Neuronal stem cell (in vitro differentiated cells): Measurements from ENCODE around the gene RILP.

ENCODE experiments used
- DNase-seq: peaks from one replicate; pipeline ENCODE4 v3.0.0-alpha.2; 2013; ENCODE audit warnings: low spot score
- H2AFZ ChIP-seq: one replicate; pipeline ENCODE4 v1.6.1; 2013; ENCODE audit warnings: mild to moderate bottlenecking, low read length, inconsistent platforms
- H2AK5ac ChIP-seq: 2 replicates; pipeline ENCODE4 v1.6.1; 2013; ENCODE audit warnings: low read depth, mild to moderate bottlenecking, inconsistent platforms, low read length, moderate library complexity, mixed read lengths
- H2BK120ac ChIP-seq: 2 replicates; pipeline ENCODE4 v1.6.1; 2013; ENCODE audit warnings: low read depth, mild to moderate bottlenecking, inconsistent platforms, low read length, moderate library complexity, mixed read lengths
- H2BK12ac ChIP-seq: one replicate; pipeline ENCODE4 v1.6.1; 2013; ENCODE audit warnings: low read length, inconsistent platforms
- H2BK15ac ChIP-seq: 2 replicates; pipeline ENCODE4 v1.6.1; 2013; ENCODE audit warnings: mild to moderate bottlenecking, low read length, inconsistent platforms, mixed read lengths
- H2BK5ac ChIP-seq: one replicate; pipeline ENCODE4 v1.6.1; 2013; ENCODE audit warnings: inconsistent platforms, mild to moderate bottlenecking, low read length, moderate library complexity
- H3K14ac ChIP-seq: one replicate; pipeline ENCODE4 v1.6.1; 2013; ENCODE audit warnings: low read length, inconsistent platforms
- H3K18ac ChIP-seq: 2 replicates; pipeline ENCODE4 v1.6.1; 2013; ENCODE audit warnings: low read length, inconsistent platforms
- H3K23ac ChIP-seq: 2 replicates; pipeline ENCODE4 v1.6.1; 2013; ENCODE audit warnings: low read depth, mild to moderate bottlenecking, mixed read lengths, low read length, inconsistent platforms; ENCODE audit not compliant: poor library complexity
- H3K27ac ChIP-seq: replicated peaks from 3 replicates; pipeline ENCODE4 v1.5.1; 2013; ENCODE audit warnings: low read length, inconsistent platforms
- H3K27me3 ChIP-seq, 3 experiments: 2 replicates each; pipeline ENCODE4 v1.6.1; 2013; ENCODE audit warnings: low read length in 3 of 3, mild to moderate bottlenecking in 2 of 3, inconsistent platforms in 1 of 3, low read depth in 1 of 3, mixed read lengths in 1 of 3, moderate library complexity in 1 of 3; ENCODE audit not compliant: control insufficient read depth in 3 of 3, insufficient read depth in 3 of 3
- H3K36me3 ChIP-seq, 2 donors: replicated peaks in 1 of 2; 2 replicates each; pipeline ENCODE4 v1.6.1; 2013; ENCODE audit warnings: low read length in 2 of 2; ENCODE audit not compliant: control insufficient read depth in 2 of 2, insufficient read depth in 2 of 2
- H3K4ac ChIP-seq: 2 replicates; pipeline ENCODE4 v1.6.1; 2013; ENCODE audit warnings: inconsistent platforms, mild to moderate bottlenecking, low read length, moderate library complexity
- H3K4me1 ChIP-seq, 2 donors: 1 replicate in 1 of 2; 2 replicates in 1 of 2; pipeline ENCODE4 v1.6.1; 2013; ENCODE audit warnings: low read length in 2 of 2, low read depth in 1 of 2; ENCODE audit not compliant: control insufficient read depth in 2 of 2, insufficient read depth in 1 of 2
- H3K4me2 ChIP-seq: one replicate; pipeline ENCODE4 v1.6.1; 2013; ENCODE audit warnings: mild to moderate bottlenecking, low read length, inconsistent platforms; ENCODE audit not compliant: insufficient read depth, poor library complexity, severe bottlenecking
- H3K4me3 ChIP-seq, 2 donors: 2 replicates each; pipeline ENCODE4 v1.5.1; 2013; ENCODE audit warnings: low read length in 2 of 2, mild to moderate bottlenecking in 2 of 2, inconsistent platforms in 1 of 2, moderate library complexity in 1 of 2
- H3K79me1 ChIP-seq: one replicate; pipeline ENCODE4 v1.6.1; 2013; ENCODE audit warnings: low read depth, mild to moderate bottlenecking, inconsistent platforms, low read length, moderate library complexity
- H3K9ac ChIP-seq: one replicate; pipeline ENCODE4 v1.6.1; 2013; ENCODE audit warnings: mild to moderate bottlenecking, low read depth, low read length, inconsistent platforms; ENCODE audit not compliant: poor library complexity
- H3K9me3 ChIP-seq, 2 donors: replicated peaks in 1 of 2; 2 replicates each; pipeline versions ENCODE3 to v1.6.1; 2013; ENCODE audit warnings: low read length in 2 of 2, mild to moderate bottlenecking in 2 of 2, inconsistent platforms in 1 of 2, low read depth in 1 of 2, mixed read lengths in 1 of 2, moderate library complexity in 1 of 2; ENCODE audit not compliant: control insufficient read depth in 2 of 2, insufficient read depth in 1 of 2
- H4K8ac ChIP-seq: one replicate; pipeline ENCODE4 v1.6.1; 2013; ENCODE audit warnings: low read depth, mild to moderate bottlenecking, inconsistent platforms, low read length, moderate library complexity
- H4K91ac ChIP-seq: one replicate; pipeline ENCODE4 v1.6.1; 2013; ENCODE audit warnings: low read length, low read depth, mild to moderate bottlenecking, inconsistent platforms; ENCODE audit not compliant: poor library complexity
- WGBS, 2 donors: extraction: QIAGEN DNeasy Blood & Tissue Kit; methylation state at CpG; one replicate each; pipeline ENCODE4 v1.1.7; 2013; ENCODE audit warnings: missing lambda C conversion rate in 2 of 2, mixed read lengths in 1 of 2; ENCODE audit not compliant: insufficient read length in 2 of 2, insufficient replicate concordance in 1 of 2; ENCODE audit errors: extremely low coverage in 2 of 2; 5-methylcytosine and 5-hydroxymethylcytosine counted together

RILP gene

GRCh38 chr17:1651559-1651844, 1.8 kb upstream of the RILP start:
- no peak overlapping the region for H3K4me2 ChIP-seq
- peaks cover 0 to 8% (median 0%) of the 10 kb centered on the region in 3 experiments for H3K27me3 ChIP-seq
- no peaks in the 10 kb centered on the region for H3K79me1 ChIP-seq
- no peak overlapping the region for H3K4ac ChIP-seq
- H3K4me3 ChIP-seq: no peak overlapping the region
- no peak overlapping the region for H3K27ac ChIP-seq
- no peak overlapping the region for H2AFZ ChIP-seq
- H3K14ac ChIP-seq: no peak overlapping the region
- DNase-seq: no peak
- no peak overlapping the region for H2BK15ac ChIP-seq
- peaks cover 11 to 14% of the 10 kb centered on the region in 2 donors for H3K4me1 ChIP-seq
- no peak overlapping the region for H3K9ac ChIP-seq
- peaks cover 47 to 71% of the 10 kb centered on the region in 2 donors for H3K36me3 ChIP-seq
- H2BK120ac ChIP-seq: no peak overlapping the region
- H2BK5ac ChIP-seq: no peak overlapping the region
- H4K91ac ChIP-seq: no peak overlapping the region
- peaks cover 0 to 4% of the 10 kb centered on the region in 2 donors for H3K9me3 ChIP-seq
- WGBS, 2 donors: no CpG with 5 or more reads among the region's 4 CpGs
- no peak overlapping the region for H2AK5ac ChIP-seq
- no peak overlapping the region for H3K23ac ChIP-seq
- no peak overlapping the region for H4K8ac ChIP-seq
- H2BK12ac ChIP-seq: no peak overlapping the region
- H3K18ac ChIP-seq: no peak overlapping the region

- peaks cover 42 to 66% of the 10 kb centered on the region in 2 donors for H3K36me3 ChIP-seq
- peaks cover 0 to 4% of the 10 kb centered on the region in 2 donors for H3K9me3 ChIP-seq
- peak overlapping the region; percentile 35 for H2BK12ac ChIP-seq
- WGBS, 2 donors: no CpG with 5 or more reads among the region's 22 CpGs
- H3K4me3 ChIP-seq: no peak overlapping the region
- no peak overlapping the region for H2AFZ ChIP-seq
- peak overlapping the region; percentile 56 for H3K9ac ChIP-seq
- H2AK5ac ChIP-seq: no peak overlapping the region
- no peak overlapping the region for H3K27ac ChIP-seq
- H4K8ac ChIP-seq: no peak overlapping the region
- H3K4me1 ChIP-seq: peaks cover 14 to 17% of the 10 kb centered on the region in 2 donors
- peak overlapping the region; percentile 95 for H2BK5ac ChIP-seq
- no peak overlapping the region for H3K14ac ChIP-seq
- H3K79me1 ChIP-seq: no peaks in the 10 kb centered on the region
- H3K4ac ChIP-seq: no peak overlapping the region
- H2BK120ac ChIP-seq: no peak overlapping the region
- peak overlapping the region; percentile 10 for H3K23ac ChIP-seq
- no peak overlapping the region for H3K18ac ChIP-seq
- H4K91ac ChIP-seq: no peak overlapping the region
- H3K27me3 ChIP-seq: peaks cover 0 to 8% (median 0%) of the 10 kb centered on the region in 3 experiments
- DNase-seq: no peak
- no peak overlapping the region for H3K4me2 ChIP-seq
- no peak overlapping the region for H2BK15ac ChIP-seq
Observed at GRCh38 chr17:1650731-1651558, 1.3 kb upstream of the RILP start.

GRCh38 chr17:1648963-1649843, 463 bp downstream of the RILP start:
- Histone ChIP-seq H3K27ac (peak overlapping the region; percentile 80), H2BK120ac (no peak overlapping the region), H4K8ac (no peak overlapping the region), H3K9me3 (peaks cover 0 to 4% of the 10 kb centered on the region in 2 donors), H3K23ac (peak overlapping the region; percentile 88), H2BK15ac (no peak overlapping the region), H2BK12ac (no peak overlapping the region), H3K79me1 (no peaks in the 10 kb centered on the region), H3K4me2 (peak overlapping the region; percentile 97), H3K4me3 (peak overlapping the region; percentile 47 to 70), H4K91ac (no peak overlapping the region), H3K9ac (peak overlapping the region; percentile 88), H3K36me3 (peaks cover 33 to 51% of the 10 kb centered on the region in 2 donors), H2AK5ac (no peak overlapping the region), H3K4ac (no peak overlapping the region), H3K14ac (no peak overlapping the region), H2AFZ (peak overlapping the region; percentile 89), H3K27me3 (peaks cover 0 to 17% (median 0%) of the 10 kb centered on the region in 3 experiments), H2BK5ac (peak overlapping the region; percentile 57), H3K4me1 (peaks cover 17 to 34% of the 10 kb centered on the region in 2 donors), H3K18ac (peak overlapping the region; percentile 93)
- peak; percentile 97 for DNase-seq
- WGBS, 2 donors: no CpG with 5 or more reads among the region's 100 CpGs
